Body of pancreas (tissue), 4 donors: ENCODE measurements around the gene CCN5. TPM values are rescaled to one million over a fixed set of nuclear protein-coding genes. Genes with fewer than 3 reads are reported as not detected.

Experiments used
- ATAC-seq: fragments of 150-250 bp; one replicate; pipeline ENCODE4 v1.9.1; 2016
- DNase-seq, 4 donors: peaks; one replicate each; pipeline ENCODE4 v3.0.0-alpha.2; 2019
- H3K27ac ChIP-seq, 4 donors: fragments of 200-600 bp; sonication (generic); 1 replicate in 3 of 4; 2 replicates in 1 of 4; pipeline versions ENCODE4 v1.5.1 to v1.6.1; 2016 to 2019; ENCODE audit warnings: mild to moderate bottlenecking in 1 of 4, mixed read lengths in 1 of 4, moderate library complexity in 1 of 4
- H3K27me3 ChIP-seq, 2 donors: fragments of 200-600 bp; sonication (generic); one replicate each; pipeline ENCODE4 v1.6.0; 2016; ENCODE audit warnings: mild to moderate bottlenecking in 1 of 2
- H3K36me3 ChIP-seq, 2 donors: fragments of 200-600 bp; sonication (generic); replicated peaks in 1 of 2; 2 replicates each; pipeline ENCODE4 v1.5.1; 2016; ENCODE audit warnings: low read depth in 2 of 2; ENCODE audit not compliant: insufficient read depth in 1 of 2
- H3K4me1 ChIP-seq: fragments of 200-600 bp; sonication (generic); one replicate; pipeline ENCODE4 v1.6.0; 2016
- H3K4me3 ChIP-seq, 2 donors: fragments of 200-600 bp; sonication (generic); 1 replicate in 1 of 2; 2 replicates in 1 of 2; pipeline ENCODE4 v1.5.1; 2016 to 2019
- H3K9me3 ChIP-seq, 3 donors: fragments of 200-600 bp; sonication (generic); 1 replicate in 2 of 3; 2 replicates in 1 of 3; pipeline ENCODE4 v1.5.1; 2016
- CTCF ChIP-seq, 7 experiments: fragments of 450-650 bp in 4 of 7; fragments of 200-600 bp in 3 of 7; sonication (generic) in 3 of 7; IDR thresholded peaks; one replicate each; pipeline ENCODE4 v1.5.1; 2016 to 2019; ENCODE audit warnings: antibody characterized with exemption in 7 of 7
- POLR2A ChIP-seq, 3 donors: fragments of 450-650 bp; IDR thresholded peaks; one replicate each; pipeline ENCODE4 v1.6.1; 2016; ENCODE audit warnings: antibody characterized with exemption in 3 of 3, mild to moderate bottlenecking in 2 of 3
- WGBS, 2 donors: methylation state at CpG; one replicate each; pipeline ENCODE4 v1.1.5; 2017; 5-methylcytosine and 5-hydroxymethylcytosine counted together
- intact Hi-C: fragments of 100-400 bp; cut with DNase I; formaldehyde crosslinking; loops from one replicate; pipeline ENCODE4 v1.15.1; 2023
- total RNA-seq, 2 donors: library from RNA; depleted of rRNA; stranded (reverse); fragments of >200 nt; gene quantifications; one replicate each; pipeline ENCODE4 v1.1.0, GENCODE V29; 2016

The CCN5 gene
- total RNA-seq, 2 donors from 2014 or later: 7.9 to 18.2 TPM

GRCh38 chr20:44703956-44704488 lies 11.1 kb upstream of the CCN5 start:
- no peak overlapping the region for H3K4me3 ChIP-seq
- 61 to 79% methylated on average over 8 to 9 of the region's 9 CpGs for whole genome bisulfite sequencing, 2 donors
- no peaks in the 10 kb centered on the region for H3K4me1 ChIP-seq
- TF ChIP-seq POLR2A (IDR thresholded peaks at IDR 0.05) (no peak), CTCF (IDR thresholded peaks at IDR 0.05) (no peak)
- intact Hi-C loops: no loop called here
- no peak for ATAC-seq
- no peaks in the 10 kb centered on the region for H3K9me3 ChIP-seq
- DNase-seq: no peak
- no peaks in the 10 kb centered on the region for H3K36me3 ChIP-seq
- no peaks in the 10 kb centered on the region for H3K27me3 ChIP-seq
- H3K27ac ChIP-seq: no peak overlapping the region

- intact Hi-C loops: no loop called here
- Histone ChIP-seq H3K27ac (no peak overlapping the region), H3K27me3 (no peaks in the 10 kb centered on the region), H3K4me3 (no peak overlapping the region), H3K36me3 (no peaks in the 10 kb centered on the region), H3K9me3 (no peaks in the 10 kb centered on the region), H3K4me1 (no peaks in the 10 kb centered on the region)
- DNase-seq (no peak), ATAC-seq (no peak)
- 43 to 58% methylated on average over 1 to 4 of the region's 4 CpGs for WGBS, 2 donors
- TF ChIP-seq POLR2A (IDR thresholded peaks at IDR 0.05): no peak
- TF ChIP-seq CTCF (IDR thresholded peaks at IDR 0.05): no peak
Observed at GRCh38 chr20:44704551-44704971, 10.6 kb upstream of the CCN5 start.

DNA sequence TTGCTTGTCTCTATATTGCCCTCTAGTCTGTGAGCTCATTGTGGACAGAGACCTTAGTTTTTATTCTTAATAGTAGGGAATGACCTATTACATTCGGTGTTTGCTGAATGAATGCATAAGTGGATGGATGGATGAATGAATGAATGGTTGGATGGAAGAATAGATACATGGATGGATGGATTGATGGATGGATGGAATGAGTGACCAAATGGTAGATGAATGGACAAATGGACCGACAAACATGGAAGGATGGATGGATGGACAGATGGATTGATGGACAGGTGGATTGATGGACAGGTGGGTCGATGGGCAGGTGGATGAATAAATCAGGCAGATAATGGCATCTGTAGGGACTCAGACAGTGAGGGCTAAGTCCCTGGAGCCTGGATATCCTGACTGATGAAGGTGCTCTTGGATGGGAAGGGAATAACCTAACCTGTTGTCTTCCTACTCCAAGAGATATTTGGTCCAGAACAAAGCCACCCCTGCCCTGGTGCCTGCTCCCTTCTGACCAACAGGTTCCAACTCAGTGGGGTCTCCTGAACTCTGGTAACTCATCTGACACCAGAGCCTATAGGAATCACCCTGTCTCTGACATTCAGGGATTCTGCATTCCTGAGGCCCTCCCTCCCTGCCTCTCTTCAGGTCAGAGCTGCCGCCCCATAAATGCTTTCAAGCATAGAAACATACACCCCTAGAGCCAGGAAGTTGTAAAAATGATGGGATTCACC lies 9.6 kb upstream of the CCN5 start:
- ATAC-seq (no peak), DNase-seq (no peak)
- TF ChIP-seq CTCF (IDR thresholded peaks at IDR 0.05): no peak
- no peak for TF ChIP-seq POLR2A (IDR thresholded peaks at IDR 0.05)
- H3K27me3 ChIP-seq: no peaks in the 10 kb centered on the region
- H3K4me3 ChIP-seq: no peak overlapping the region
- no peak overlapping the region for H3K27ac ChIP-seq
- no peaks in the 10 kb centered on the region for H3K9me3 ChIP-seq
- no peaks in the 10 kb centered on the region for H3K36me3 ChIP-seq
- WGBS, 2 donors: 59 to 69% methylated on average over 4 of the region's 4 CpGs
- no peaks in the 10 kb centered on the region for H3K4me1 ChIP-seq
- intact Hi-C loops: no loop called here

DNA sequence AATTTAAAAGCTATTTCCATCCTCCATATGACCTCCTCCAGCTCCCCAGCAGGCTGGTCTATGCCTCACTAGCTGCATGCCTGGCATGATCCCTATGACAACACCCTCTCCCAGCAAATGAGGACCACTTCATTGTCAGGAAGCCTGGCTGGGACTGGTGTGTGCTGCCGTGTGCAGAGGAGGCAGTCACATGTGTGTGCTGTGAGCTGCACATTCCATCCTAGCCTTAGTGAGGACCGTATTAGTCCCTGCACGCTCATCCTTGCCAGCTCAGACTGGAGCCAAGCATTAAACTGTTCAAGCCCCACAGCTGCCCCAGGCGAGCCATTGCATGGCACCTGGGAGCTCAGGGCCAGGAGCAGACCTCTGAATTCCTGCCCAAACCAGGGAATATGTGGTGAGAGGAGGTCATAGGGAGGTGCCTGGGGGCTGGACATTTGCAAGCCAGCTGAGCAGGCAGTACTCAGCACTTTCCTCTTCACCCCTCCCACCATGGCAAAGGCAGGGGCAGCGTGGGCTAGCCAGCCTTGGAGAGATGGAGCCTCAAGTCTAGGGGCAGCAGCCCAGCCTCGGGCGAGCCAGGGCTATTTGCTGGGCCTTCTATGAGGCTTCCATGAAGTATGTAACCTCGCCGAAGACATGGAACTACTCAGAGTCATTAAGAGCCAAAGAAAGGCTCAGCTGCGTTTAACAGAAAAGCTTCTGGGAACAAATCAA lies 8.7 kb upstream of the CCN5 start:
- Histone ChIP-seq H3K27ac (no peak overlapping the region), H3K27me3 (no peaks in the 10 kb centered on the region), H3K4me3 (no peak overlapping the region), H3K36me3 (no peaks in the 10 kb centered on the region), H3K9me3 (no peaks in the 10 kb centered on the region), H3K4me1 (no peaks in the 10 kb centered on the region)
- intact Hi-C loops: no loop called here
- DNase-seq (peak in 1 of 4 donors; percentile 25), ATAC-seq (no peak)
- 51 to 64% methylated on average over 6 to 10 of the region's 10 CpGs for WGBS, 2 donors
- TF ChIP-seq POLR2A (IDR thresholded peaks at IDR 0.05) (no peak), CTCF (IDR thresholded peaks at IDR 0.05) (no peak)
